ENCODE data around the gene PFKFB4. TPM values are rescaled to one million over a fixed set of nuclear protein-coding genes. Genes with fewer than 3 reads are reported as not detected.

The PFKFB4 gene
- total and polyA plus RNA-seq, 2 experiments from 2014 or later, result 9.5 to 14.1 TPM

- Histone ChIP-seq H4K20me1 (ENCODE audit: insufficient read depth, poor library complexity, severe bottlenecking) (no peaks in the 10 kb centered on the region), H3K4me2 (no peak overlapping the region), H2AFZ (no peak overlapping the region), H3K9me2 (replicated peaks; ENCODE audit: insufficient read depth) (no peaks in the 10 kb centered on the region), H3K4me1 (ENCODE audit: insufficient read depth) (peaks cover 4% of the 10 kb centered on the region), H3K27ac (no peak overlapping the region), H3K79me2 (no peaks in the 10 kb centered on the region), H3K9me3 (ENCODE audit: low read depth) (no peaks in the 10 kb centered on the region), H3K36me3 (replicated peaks; ENCODE audit: insufficient read depth, low read depth) (no peaks in the 10 kb centered on the region), H3K4me3 (no peak overlapping the region), H3K27me3 (no peaks in the 10 kb centered on the region)
- no peak for DNase-seq (ENCODE audit: low spot score)
- 80% methylated on average over 7 of the region's 7 CpGs for WGBS (ENCODE audit: low lambda C conversion rate, missing lambda C conversion rate)
- TF ChIP-seq EZH2phosphoT487 (IDR thresholded peaks at IDR 0.05; ENCODE audit: low read depth, severe bottlenecking, unreplicated experiment) (no peak), CTCF (IDR thresholded peaks at IDR 0.05; ENCODE audit: poor library complexity) (no peak), EZH2 (IDR thresholded peaks at IDR 0.05; ENCODE audit: borderline replicate concordance) (no peak)
These were observed 9.2 kb upstream of the PFKFB4 start for GRCh38 chr3:48565591-48566400.

- Histone ChIP-seq H3K27ac (no peak overlapping the region), H2AFZ (no peak overlapping the region)
- DNase-seq (ENCODE audit: low spot score), result no peak
These were observed 8.6 kb upstream of the PFKFB4 start for GRCh38 chr3:48565186-48565585.

GRCh38 chr3:48564667-48565066, 8.1 kb upstream of the PFKFB4 start:
- H3K9me2 ChIP-seq (replicated peaks; ENCODE audit: insufficient read depth), result no peaks in the 10 kb centered on the region
- no peaks in the 10 kb centered on the region for H4K20me1 ChIP-seq (ENCODE audit: insufficient read depth, poor library complexity, severe bottlenecking)
- H3K36me3 ChIP-seq (replicated peaks; ENCODE audit: insufficient read depth, low read depth), result no peaks in the 10 kb centered on the region
- no peak overlapping the region for H3K4me2 ChIP-seq
- H3K9me3 ChIP-seq (ENCODE audit: low read depth), result no peaks in the 10 kb centered on the region
- peaks cover 10% of the 10 kb centered on the region for H3K4me1 ChIP-seq (ENCODE audit: insufficient read depth)
- 95% methylated on average over 11 of the region's 11 CpGs for WGBS (ENCODE audit: low lambda C conversion rate, missing lambda C conversion rate)
- no peak for DNase-seq (ENCODE audit: low spot score)
- no peak overlapping the region for H3K4me3 ChIP-seq
- no peak overlapping the region for H3K27ac ChIP-seq
- TF ChIP-seq CTCF (IDR thresholded peaks at IDR 0.05; ENCODE audit: poor library complexity) (no peak), EZH2phosphoT487 (IDR thresholded peaks at IDR 0.05; ENCODE audit: low read depth, severe bottlenecking, unreplicated experiment) (no peak), EZH2 (IDR thresholded peaks at IDR 0.05; ENCODE audit: borderline replicate concordance) (no peak)
- H2AFZ ChIP-seq, result no peak overlapping the region
- no peaks in the 10 kb centered on the region for H3K79me2 ChIP-seq
- no peaks in the 10 kb centered on the region for H3K27me3 ChIP-seq

More at GRCh38 chr3:48565186-48565585, 8.6 kb upstream of the PFKFB4 start:
- Histone ChIP-seq H3K9me2 (replicated peaks; ENCODE audit: insufficient read depth) (no peaks in the 10 kb centered on the region), H3K4me2 (no peak overlapping the region), H3K27me3 (no peaks in the 10 kb centered on the region), H3K79me2 (no peaks in the 10 kb centered on the region), H3K4me1 (ENCODE audit: insufficient read depth) (peaks cover 10% of the 10 kb centered on the region), H4K20me1 (ENCODE audit: insufficient read depth, poor library complexity, severe bottlenecking) (no peaks in the 10 kb centered on the region), H3K36me3 (replicated peaks; ENCODE audit: insufficient read depth, low read depth) (no peaks in the 10 kb centered on the region), H3K4me3 (no peak overlapping the region), H3K9me3 (ENCODE audit: low read depth) (no peaks in the 10 kb centered on the region)
- 93% methylated on average over 11 of the region's 11 CpGs for WGBS (ENCODE audit: low lambda C conversion rate, missing lambda C conversion rate)
- TF ChIP-seq EZH2phosphoT487 (IDR thresholded peaks at IDR 0.05; ENCODE audit: low read depth, severe bottlenecking, unreplicated experiment) (no peak), CTCF (IDR thresholded peaks at IDR 0.05; ENCODE audit: poor library complexity) (no peak), EZH2 (IDR thresholded peaks at IDR 0.05; ENCODE audit: borderline replicate concordance) (no peak)

Measured in hepatocyte (in vitro differentiated cells).